Panc1 (cell line): ENCODE data around the gene RPS24. TPM values are rescaled to one million over a fixed set of nuclear protein-coding genes. Genes with fewer than 3 reads are reported as not detected.
A peak's percentile ranks its signal among the peaks of the same experiment; 100 is the strongest.

Experiments
- ATAC-seq: fragments of 200-7000 bp; cut with Tn5 transposase; 2 replicates; pipeline ENCODE4 v1.9.1; 2020; ENCODE audit warnings: mild to moderate bottlenecking, moderate library complexity
- BruUV-seq: library from RNA; stranded (reverse); fragments of 400-500 nt; replicated peaks from 2 replicates; lab custom pipeline; 2021; lab: Mats Ljungman, UMichigan
- CTCF ChIA-PET: fragments of 300-600 bp; sonication (Branson Sonifier 250); formaldehyde crosslinking; loops from one replicate; lab custom pipeline; 2022; ENCODE audit warnings: antibody characterized with exemption; lab: Charles Lee
- POLR2A ChIA-PET: fragments of 300-600 bp; sonication (Branson Sonifier 250); formaldehyde crosslinking; loops from one replicate; lab custom pipeline; 2022; ENCODE audit warnings: antibody characterized with exemption; lab: Charles Lee
- DNase-seq: peaks from one replicate; pipeline ENCODE4 v3.0.0-alpha.2; 2010; ENCODE audit warnings: low read depth, low spot score
- H3K27ac ChIP-seq: 2 replicates; pipeline ENCODE4 v1.5.1; 2011; ENCODE audit warnings: mild to moderate bottlenecking, low read length, inconsistent platforms
- H3K27me3 ChIP-seq: fragments of 200-500 bp; sonication (Bioruptor generic); 2 replicates; pipeline ENCODE4 v1.6.0; 2014; ENCODE audit warnings: low read length, inconsistent platforms; ENCODE audit not compliant: control insufficient read depth, insufficient read depth
- H3K36me3 ChIP-seq: fragments of 200-500 bp; sonication (Bioruptor generic); 2 replicates; pipeline ENCODE4 v1.5.1; 2014; ENCODE audit warnings: inconsistent platforms, mild to moderate bottlenecking, low read length, moderate library complexity; ENCODE audit not compliant: control insufficient read depth, insufficient read depth
- H3K4me1 ChIP-seq: 2 replicates; pipeline ENCODE4 v1.5.1; 2011; ENCODE audit warnings: inconsistent platforms, mild to moderate bottlenecking, low read length, moderate library complexity; ENCODE audit not compliant: control insufficient read depth, insufficient read depth
- H3K4me3 ChIP-seq, 2 experiments: 2 replicates each; pipeline ENCODE4 v1.5.1; 2011 to 2012; ENCODE audit warnings: low read depth in 2 of 2, low read length in 2 of 2, mild to moderate bottlenecking in 2 of 2, inconsistent platforms in 1 of 2, moderate library complexity in 1 of 2
- H3K9me3 ChIP-seq: fragments of 200-500 bp; sonication (Bioruptor generic); 2 replicates; pipeline ENCODE4 v1.5.1; 2014; ENCODE audit warnings: low read depth, mild to moderate bottlenecking, inconsistent platforms, low read length, moderate library complexity; ENCODE audit not compliant: control insufficient read depth, insufficient read depth
- CTCF ChIP-seq: fragments of 450-650 bp; IDR thresholded peaks from 2 replicates; pipeline ENCODE4 v1.5.1; 2017; ENCODE audit warnings: mild to moderate bottlenecking
- POLR2AphosphoS5 ChIP-seq: IDR thresholded peaks from 2 replicates; pipeline ENCODE4 v1.6.1; 2012; ENCODE audit warnings: mild to moderate bottlenecking, low read depth, low read length, moderate library complexity
- REST ChIP-seq, 2 experiments: IDR thresholded peaks; 2 replicates each; pipeline ENCODE4 v1.6.1; 2011 to 2012; ENCODE audit warnings: low read depth in 2 of 2, control low read depth in 1 of 2, low read length in 1 of 2, mild to moderate bottlenecking in 1 of 2, moderate library complexity in 1 of 2; ENCODE audit not compliant: insufficient read depth in 1 of 2
- SIN3A ChIP-seq: IDR thresholded peaks from 2 replicates; pipeline ENCODE4 v1.6.1; 2012; ENCODE audit warnings: low read depth, mild to moderate bottlenecking, low read length, moderate library complexity, borderline replicate concordance; ENCODE audit not compliant: insufficient read depth
- TCF7L2 ChIP-seq: IDR thresholded peaks from 2 replicates; pipeline ENCODE4 v1.6.1; 2011; ENCODE audit warnings: mild to moderate bottlenecking, low read depth, low read length, inconsistent platforms
- in situ Hi-C: cut with HindIII; loops from 2 replicates; pipeline ENCODE4 v1.10.0; 2016; ENCODE audit warnings: low sequenced_read_pairs, low pct_unique_long_range_greater_than_20kb
- intact Hi-C: fragments of 100-400 bp; cut with micrococcal nuclease; formaldehyde crosslinking; loops from one replicate; pipeline ENCODE4 v1.10.0; 2022; ENCODE audit not compliant: unreplicated experiment
- total RNA-seq: library from RNA; stranded (reverse); gene quantifications from one replicate; pipeline ENCODE4 v1.2.1, GENCODE V29; 2021; ENCODE audit not compliant: unreplicated experiment

The RPS24 gene
- total RNA-seq, 1 experiment from 2014 or later = 1,400 TPM

DNA sequence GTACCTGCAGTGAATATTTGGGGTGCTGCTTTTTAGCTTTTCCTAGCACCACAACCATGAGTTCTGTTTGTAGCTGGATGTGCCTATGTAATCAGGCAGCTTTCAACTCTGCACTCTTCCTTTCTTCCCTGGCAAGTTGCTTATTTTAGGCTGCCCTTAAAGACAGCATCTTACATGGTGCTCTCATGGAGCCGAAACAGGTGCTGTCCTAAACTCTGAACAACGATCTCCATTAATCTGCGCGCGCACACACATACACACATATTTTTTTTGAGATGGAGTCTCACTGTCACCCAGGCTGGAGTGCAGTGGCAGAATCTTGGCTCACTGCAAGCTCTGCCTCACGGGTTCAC, 9.1 kb downstream of the RPS24 start:
- no TSS peak for BruUV-seq
- no peaks in the 10 kb centered on the region for H3K27me3 ChIP-seq
- DNase-seq (no peak), ATAC-seq (no peak)
- intact Hi-C loops (no loop called here), in situ Hi-C loops (no loop called here)
- peaks cover 40% of the 10 kb centered on the region for H3K4me1 ChIP-seq
- no peak overlapping the region for H3K27ac ChIP-seq
- H3K36me3 ChIP-seq = peaks cover 44% of the 10 kb centered on the region
- ChIA-PET POLR2A (no interaction called here), CTCF (no interaction called here)
- no peak overlapping the region for H3K4me3 ChIP-seq
- no peaks in the 10 kb centered on the region for H3K9me3 ChIP-seq
- TF ChIP-seq CTCF (no peak), POLR2AphosphoS5 (peak; percentile 38)

- Histone ChIP-seq H3K4me1 (peaks cover 31% of the 10 kb centered on the region), H3K4me3 (no peak overlapping the region), H3K27ac (no peak overlapping the region), H3K9me3 (no peaks in the 10 kb centered on the region), H3K36me3 (peaks cover 29% of the 10 kb centered on the region), H3K27me3 (no peaks in the 10 kb centered on the region)
- no peak for TF ChIP-seq REST (IDR thresholded peaks at IDR 0.05; ENCODE audit: insufficient read depth in 1 of 2, low read depth in 2 of 2, low read length in 1 of 2)
- no peak for TF ChIP-seq CTCF
- TF ChIP-seq TCF7L2 = no peak
- TF ChIP-seq SIN3A = no peak
- TF ChIP-seq POLR2AphosphoS5 = no peak
- ChIA-PET POLR2A (no interaction called here), CTCF (no interaction called here)
- ATAC-seq (peak; percentile 9; the same call in 1 of the 2 replicates), DNase-seq (no peak)
- BruUV-seq = no TSS peak
- intact Hi-C loops (no loop called here), in situ Hi-C loops (no loop called here)
Observed at GRCh38 chr10:78044179-78044578, 10.5 kb downstream of the RPS24 start.

GRCh38 chr10:78044699-78045098, 11.0 kb downstream of the RPS24 start:
- Histone ChIP-seq H3K27me3 (no peaks in the 10 kb centered on the region), H3K4me3 (no peak overlapping the region), H3K4me1 (peaks cover 28% of the 10 kb centered on the region), H3K36me3 (peaks cover 24% of the 10 kb centered on the region), H3K27ac (no peak overlapping the region), H3K9me3 (no peaks in the 10 kb centered on the region)
- ATAC-seq = no peak
- TF ChIP-seq POLR2AphosphoS5 (no peak), SIN3A (no peak), CTCF (no peak), REST (IDR thresholded peaks at IDR 0.05; ENCODE audit: insufficient read depth in 1 of 2, low read depth in 2 of 2, low read length in 1 of 2) (no peak), TCF7L2 (no peak)
- in situ Hi-C loops = no loop called here
- no peak for DNase-seq
- POLR2A ChIA-PET = no interaction called here
- no TSS peak for BruUV-seq
- CTCF ChIA-PET = no interaction called here
- intact Hi-C loops = loop anchor here (5.0 kb wide), 2 partner anchors 263 to 1153 kb away; no protein-coding TSS in a partner anchor
